HUES6 (cell line): Measurements from ENCODE around the gene APOBR.
"Not testable (repeated sequence)": the region's sequence is repeated elsewhere in the genome, so short reads cannot be mapped to it uniquely, and the experiment has no call there.

ENCODE experiments used
- H3K27ac ChIP-seq: 2 replicates; pipeline ENCODE4 v1.7.0; 2013; ENCODE audit warnings: low read depth, mild to moderate bottlenecking, low read length, inconsistent platforms
- H3K27me3 ChIP-seq: 2 replicates; pipeline ENCODE4 v1.6.1; 2013; ENCODE audit warnings: low read length; ENCODE audit not compliant: control insufficient read depth, insufficient read depth
- H3K36me3 ChIP-seq: 2 replicates; pipeline ENCODE4 v1.6.1; 2013; ENCODE audit warnings: low read length; ENCODE audit not compliant: control insufficient read depth, insufficient read depth
- H3K4me1 ChIP-seq: 2 replicates; pipeline ENCODE4 v1.6.1; 2013; ENCODE audit warnings: low read length; ENCODE audit not compliant: control insufficient read depth, insufficient read depth
- H3K4me3 ChIP-seq: 2 replicates; pipeline ENCODE4 v1.5.1; 2013; ENCODE audit warnings: low read depth, low read length
- H3K9ac ChIP-seq: one replicate; pipeline ENCODE4 v1.6.1; 2013; ENCODE audit warnings: mild to moderate bottlenecking, low read length
- H3K9me3 ChIP-seq: 2 replicates; pipeline ENCODE4 v1.6.1; 2013; ENCODE audit warnings: low read depth, low read length; ENCODE audit not compliant: control insufficient read depth, insufficient read depth

The APOBR gene

DNA sequence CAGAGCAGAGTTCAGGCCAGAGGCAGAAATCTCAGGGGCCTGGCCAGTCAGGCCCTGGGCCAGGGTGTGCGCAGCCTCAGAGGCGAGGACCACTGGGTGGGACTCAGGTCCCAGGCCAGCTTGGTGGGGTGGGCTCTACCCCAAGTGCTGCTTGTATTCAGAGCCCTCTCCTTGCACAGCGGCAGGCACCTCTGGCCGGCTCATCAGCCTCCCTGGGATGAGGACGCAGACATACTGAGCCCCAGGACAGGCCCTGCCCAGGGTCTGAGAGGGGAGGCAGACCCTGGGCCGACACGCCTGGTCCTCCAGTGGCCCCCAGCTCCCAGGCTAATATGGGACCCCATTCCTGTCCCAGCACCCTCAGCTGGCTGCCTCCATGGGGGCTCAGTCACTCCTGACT, 19.8 kb downstream of the APOBR start:
- H3K27ac ChIP-seq: no peak overlapping the region
- H3K4me3 ChIP-seq: no peak overlapping the region
- no peaks in the 10 kb centered on the region for H3K4me1 ChIP-seq
- H3K9ac ChIP-seq: no peak overlapping the region
- no peaks in the 10 kb centered on the region for H3K9me3 ChIP-seq
- no peaks in the 10 kb centered on the region for H3K36me3 ChIP-seq
- H3K27me3 ChIP-seq: no peaks in the 10 kb centered on the region

DNA sequence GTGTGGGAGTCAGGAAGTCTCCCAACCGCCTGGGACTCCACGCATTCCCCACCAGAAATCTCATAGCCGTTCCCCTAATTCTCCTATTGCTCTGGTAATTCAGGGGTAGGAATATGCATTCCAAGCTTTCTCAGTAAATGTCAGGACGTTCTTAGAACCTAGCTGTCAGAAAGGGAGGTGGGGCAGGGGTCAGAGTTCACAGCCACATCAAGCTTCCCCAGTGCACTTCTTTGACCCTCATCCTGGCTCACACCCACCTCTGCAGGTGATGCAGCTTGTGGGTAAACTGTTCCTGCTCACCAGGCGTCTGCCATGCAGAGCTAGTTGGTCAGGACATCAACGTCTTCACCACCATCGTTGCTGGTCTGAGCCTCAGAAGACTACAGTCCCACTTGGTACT, 26.2 kb downstream of the APOBR start:
- Histone ChIP-seq H3K9ac (no peak overlapping the region), H3K9me3 (peaks cover 4% of the 10 kb centered on the region; the same call in 1 of the 2 replicates), H3K4me1 (no peaks in the 10 kb centered on the region), H3K27ac (no peak overlapping the region), H3K4me3 (no peak overlapping the region), H3K36me3 (no peaks in the 10 kb centered on the region), H3K27me3 (no peaks in the 10 kb centered on the region)

- Histone ChIP-seq H3K27me3 (no peaks in the 10 kb centered on the region), H3K9me3 (peaks cover 4% of the 10 kb centered on the region; the same call in 1 of the 2 replicates), H3K9ac (no peak overlapping the region), H3K4me1 (no peaks in the 10 kb centered on the region), H3K27ac (no peak overlapping the region), H3K4me3 (no peak overlapping the region), H3K36me3 (no peaks in the 10 kb centered on the region)
Measured at GRCh38 chr16:28521436-28521835, 27.0 kb downstream of the APOBR start.

DNA sequence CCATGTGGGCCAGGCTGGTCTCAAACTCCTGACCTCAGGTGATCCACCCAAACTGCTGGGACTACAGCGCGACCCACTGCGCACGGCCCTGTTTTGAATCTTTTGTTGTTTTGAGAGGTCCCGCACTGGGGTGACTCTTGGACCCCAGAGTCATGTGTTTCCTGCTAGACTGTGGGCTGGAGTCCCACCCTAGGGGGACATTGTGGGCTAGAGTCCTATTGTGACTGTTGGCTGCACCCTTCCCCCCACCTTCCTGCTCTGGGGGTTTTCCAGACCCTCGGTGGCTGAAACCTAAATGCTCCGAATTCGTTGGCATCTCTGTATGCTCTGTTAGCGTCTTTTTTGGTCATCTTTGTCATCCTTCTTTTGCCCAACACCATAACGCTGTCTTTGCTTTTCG, 28.3 kb downstream of the APOBR start:
- Histone ChIP-seq H3K27ac (no peak overlapping the region), H3K36me3 (no peaks in the 10 kb centered on the region), H3K4me1 (no peaks in the 10 kb centered on the region), H3K9ac (no peak overlapping the region), H3K9me3 (peaks cover 4% of the 10 kb centered on the region; the same call in 1 of the 2 replicates), H3K4me3 (no peak overlapping the region), H3K27me3 (no peaks in the 10 kb centered on the region)

DNA sequence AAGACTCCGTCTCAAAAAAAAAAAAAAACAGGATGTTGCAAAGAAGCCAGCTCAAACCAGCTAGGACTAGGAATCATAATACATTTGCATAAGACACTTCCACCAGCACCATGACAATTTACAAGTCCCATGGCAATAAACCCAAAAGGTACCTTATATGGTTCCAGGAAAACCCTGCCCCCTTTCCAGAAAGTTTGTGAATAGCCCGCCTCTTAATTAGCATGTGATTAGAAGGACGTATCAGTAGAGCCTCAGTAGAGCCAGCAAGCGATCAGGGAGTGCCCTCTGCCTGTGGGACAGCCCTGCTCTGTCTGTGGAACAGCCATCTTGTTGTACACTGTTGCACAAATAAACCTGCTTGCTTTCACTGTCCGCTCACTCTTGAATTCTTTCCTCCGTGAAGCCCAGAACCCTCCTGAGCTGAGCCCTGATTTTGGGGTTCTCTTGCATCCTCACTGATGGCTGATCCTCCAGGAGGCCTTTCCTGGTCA, 30.3 kb downstream of the APOBR start:
- Histone ChIP-seq H3K9me3 (peaks cover 4% of the 10 kb centered on the region; the same call in 1 of the 2 replicates), H3K9ac (no peak overlapping the region), H3K4me1 (no peaks in the 10 kb centered on the region), H3K27me3 (no peaks in the 10 kb centered on the region), H3K4me3 (no peak overlapping the region), H3K36me3 (no peaks in the 10 kb centered on the region), H3K27ac (no peak overlapping the region)

DNA sequence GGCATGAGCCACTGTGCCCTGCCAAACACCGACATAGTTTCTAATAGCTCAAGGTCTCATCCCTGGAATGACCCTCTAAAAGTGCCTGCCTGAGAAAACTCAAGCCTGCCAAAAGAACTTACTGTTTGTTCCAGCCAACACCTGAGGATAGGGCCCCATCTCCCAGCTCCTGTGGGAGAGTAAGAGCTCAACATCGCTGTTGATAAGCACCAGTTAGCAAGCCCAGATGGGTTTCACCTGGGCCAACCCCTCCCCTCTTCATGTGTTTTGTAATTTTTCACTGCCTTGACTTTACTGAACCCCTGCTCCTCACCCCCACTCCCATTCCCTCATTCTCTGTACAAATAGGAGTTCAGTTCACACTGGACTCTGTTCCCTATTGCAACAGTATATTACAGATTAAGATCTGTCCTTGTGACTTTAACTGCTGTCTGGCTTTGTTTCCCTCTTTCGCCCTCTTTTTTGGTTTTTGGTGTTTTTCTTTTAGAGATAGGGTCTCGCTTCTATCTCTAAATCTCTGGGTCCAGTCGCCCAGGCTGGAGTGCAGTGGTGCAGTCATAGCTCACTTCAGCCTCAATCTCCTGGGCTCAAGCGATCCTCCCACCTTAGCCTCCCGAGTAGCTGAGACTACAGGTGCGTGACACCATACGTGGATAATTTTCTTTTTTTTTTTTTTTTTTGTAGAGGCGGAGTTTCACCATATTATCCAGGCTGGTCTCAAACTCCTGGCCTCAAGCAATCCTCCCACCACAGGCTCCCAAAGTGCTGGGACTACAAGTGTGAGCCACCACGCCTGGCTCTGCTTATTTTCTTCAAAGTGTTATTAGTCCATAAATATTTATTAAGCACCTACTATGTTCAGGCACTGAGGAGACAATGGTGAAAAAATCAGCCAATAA, 32.0 kb downstream of the APOBR start:
- no peak overlapping the region for H3K27ac ChIP-seq

DNA sequence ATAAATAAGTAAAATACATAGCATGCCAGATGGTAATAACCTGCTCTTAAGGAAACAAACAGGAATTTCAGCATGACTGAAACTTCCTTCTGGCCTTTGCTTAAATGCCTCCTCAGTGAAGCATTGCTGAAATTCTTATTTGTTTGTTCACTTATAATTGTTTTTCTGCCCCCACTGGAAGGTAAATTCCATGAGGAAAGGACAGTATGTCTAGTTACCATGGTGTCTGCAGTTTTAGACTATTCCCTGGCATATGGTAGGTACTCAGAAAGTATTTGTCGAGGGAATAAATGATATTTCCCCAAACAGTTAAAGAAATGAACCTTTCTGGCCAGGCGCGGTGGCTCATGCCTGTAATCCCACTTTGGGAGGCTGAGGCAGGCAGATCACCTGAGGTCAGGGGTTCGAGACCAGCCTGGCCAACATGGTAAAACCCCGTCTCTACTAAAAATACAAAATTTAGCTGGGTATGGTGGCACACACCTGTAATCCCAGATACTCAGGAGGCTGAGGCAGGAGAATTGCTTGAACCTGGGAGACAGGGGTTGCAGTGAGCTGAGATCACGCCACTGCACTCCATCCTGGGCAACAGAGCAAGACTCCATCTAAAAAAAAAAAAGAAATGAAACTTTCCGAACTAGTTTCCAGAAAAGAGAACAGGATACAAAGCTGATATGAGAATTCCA, 32.8 kb downstream of the APOBR start:
- H3K9ac ChIP-seq, H3K9me3 ChIP-seq, H3K4me3 ChIP-seq, H3K27ac ChIP-seq, H3K36me3 ChIP-seq, H3K4me1 ChIP-seq, H3K27me3 ChIP-seq: not testable (repeated sequence)

More for the DNA sequence above, 32.0 kb downstream of the APOBR start:
- Histone ChIP-seq H3K27me3 (no peaks in the 10 kb centered on the region), H3K9me3 (peaks cover 4% of the 10 kb centered on the region; the same call in 1 of the 2 replicates), H3K9ac (no peak overlapping the region), H3K4me1 (no peaks in the 10 kb centered on the region), H3K4me3 (no peak overlapping the region), H3K36me3 (no peaks in the 10 kb centered on the region)

- no peak overlapping the region for H3K27ac ChIP-seq
- H3K27me3 ChIP-seq: no peaks in the 10 kb centered on the region
- peaks cover 5% of the 10 kb centered on the region; the same call in 1 of the 2 replicates for H3K4me1 ChIP-seq
- no peak overlapping the region for H3K4me3 ChIP-seq
- peaks cover 4% of the 10 kb centered on the region; the same call in 1 of the 2 replicates for H3K9me3 ChIP-seq
- no peaks in the 10 kb centered on the region for H3K36me3 ChIP-seq
- H3K9ac ChIP-seq: no peak overlapping the region
Measured at GRCh38 chr16:28527985-28528384, 33.5 kb downstream of the APOBR start.

GRCh38 chr16:28528463-28528867, 34.0 kb downstream of the APOBR start:
- Histone ChIP-seq H3K4me3 (no peak overlapping the region), H3K4me1 (peaks cover 5% of the 10 kb centered on the region; the same call in 1 of the 2 replicates), H3K27ac (no peak overlapping the region), H3K9me3 (peaks cover 4% of the 10 kb centered on the region; the same call in 1 of the 2 replicates), H3K36me3 (no peaks in the 10 kb centered on the region), H3K27me3 (no peaks in the 10 kb centered on the region), H3K9ac (no peak overlapping the region)

- peaks cover 4% of the 10 kb centered on the region; the same call in 1 of the 2 replicates for H3K9me3 ChIP-seq
- H3K9ac ChIP-seq: no peak overlapping the region
- H3K36me3 ChIP-seq: no peaks in the 10 kb centered on the region
- H3K27ac ChIP-seq: no peak overlapping the region
- peaks cover 5% of the 10 kb centered on the region; the same call in 1 of the 2 replicates for H3K4me1 ChIP-seq
- no peak overlapping the region for H3K4me3 ChIP-seq
- no peaks in the 10 kb centered on the region for H3K27me3 ChIP-seq
Measured at GRCh38 chr16:28529124-28529523, 34.7 kb downstream of the APOBR start.
